HepG2 (cell line): ENCODE data around the gene ZNF141.

Experiments
- CAMTA2 ChIP-seq: sonication (generic); formaldehyde crosslinking; IDR thresholded peaks from 2 replicates; pipeline ENCODE4 v1.4.0; 2020; ENCODE audit warnings: mild to moderate bottlenecking, missing genetic modification reagents, borderline replicate concordance
- EP300 ChIP-seq, 3 experiments: sonication (generic) in 1 of 3; formaldehyde crosslinking in 1 of 3; IDR thresholded peaks; 2 replicates each; pipeline versions ENCODE4 v1.5.1 to v1.6.1; 2011 to 2020; ENCODE audit warnings: low read depth in 2 of 3, low read length in 2 of 3, borderline replicate concordance in 1 of 3, improper control_type of control experiment in 1 of 3, mild to moderate bottlenecking in 1 of 3, missing genetic modification reagents in 1 of 3, moderate library complexity in 1 of 3
- FOXK1 ChIP-seq: sonication (generic); formaldehyde crosslinking; IDR thresholded peaks from 2 replicates; pipeline ENCODE4 v1.4.0; 2020; ENCODE audit warnings: low read depth, missing genetic modification reagents, borderline replicate concordance
- RFXANK ChIP-seq: IDR thresholded peaks from 2 replicates; pipeline ENCODE4 v1.6.1; 2016
- U2AF1 ChIP-seq: fragments of 200-400 bp; formaldehyde crosslinking; optimal IDR thresholded peaks from 2 replicates; pipeline ENCODE3; 2017; ENCODE audit warnings: mild to moderate bottlenecking, low read depth, low read length
- ZFX ChIP-seq: sonication (generic); formaldehyde crosslinking; IDR thresholded peaks from 2 replicates; pipeline ENCODE4 v1.4.0; 2020; ENCODE audit warnings: mild to moderate bottlenecking, low read depth, missing genetic modification reagents, moderate library complexity
- ZNF607 ChIP-seq: sonication (generic); formaldehyde crosslinking; IDR thresholded peaks from 2 replicates; pipeline ENCODE4 v1.5.1; 2020; ENCODE audit warnings: missing genetic modification reagents, mild to moderate bottlenecking, borderline replicate concordance
- ZNF788 ChIP-seq: sonication (generic); formaldehyde crosslinking; IDR thresholded peaks from 2 replicates; pipeline ENCODE4 v1.5.0; 2020; ENCODE audit warnings: mild to moderate bottlenecking, missing genetic modification reagents, borderline replicate concordance
- TF ChIP-seq, protein P1 (sequence below), 2 experiments: fragments of 450-650 bp in 1 of 2; sonication (generic) in 1 of 2; formaldehyde crosslinking in 1 of 2; IDR thresholded peaks; 2 replicates each; pipeline versions ENCODE4 v1.6.1 to v1.8.0; 2016 to 2022; ENCODE audit warnings: antibody characterized with exemption in 1 of 2, mild to moderate bottlenecking in 1 of 2, missing genetic modification reagents in 1 of 2

DNA sequence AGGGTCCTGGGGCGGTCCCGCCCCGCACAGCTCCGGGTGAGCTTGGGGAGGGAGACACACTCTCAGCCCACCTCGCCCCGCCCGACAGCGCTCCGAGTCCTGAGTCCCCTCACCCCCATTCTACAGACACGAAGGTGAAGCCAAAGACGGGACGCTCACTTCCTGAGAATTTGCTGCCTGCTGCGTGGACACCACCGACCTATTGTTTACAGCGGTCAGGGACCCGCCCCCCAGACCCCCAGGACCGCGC, 796 bp upstream of the ZNF141 start:
- TF ChIP-seq EP300 (IDR thresholded peaks at IDR 0.05; ENCODE audit: low read depth in 2 of 2, low read length in 2 of 2) (no peak), EP300 (CRISPR knock-in tag; IDR thresholded peaks at IDR 0.05; ENCODE audit: borderline replicate concordance) (no peak), CAMTA2 (CRISPR knock-in tag) (no peak), FOXK1 (CRISPR knock-in tag) (no peak), RFXANK (CRISPR knock-in tag) (no peak), ZNF607 (CRISPR knock-in tag) (no peak), ZNF788 (CRISPR knock-in tag) (no peak), ZFX (CRISPR knock-in tag) (no peak), U2AF1 (no peak)
- TF ChIP-seq, protein P1, sequence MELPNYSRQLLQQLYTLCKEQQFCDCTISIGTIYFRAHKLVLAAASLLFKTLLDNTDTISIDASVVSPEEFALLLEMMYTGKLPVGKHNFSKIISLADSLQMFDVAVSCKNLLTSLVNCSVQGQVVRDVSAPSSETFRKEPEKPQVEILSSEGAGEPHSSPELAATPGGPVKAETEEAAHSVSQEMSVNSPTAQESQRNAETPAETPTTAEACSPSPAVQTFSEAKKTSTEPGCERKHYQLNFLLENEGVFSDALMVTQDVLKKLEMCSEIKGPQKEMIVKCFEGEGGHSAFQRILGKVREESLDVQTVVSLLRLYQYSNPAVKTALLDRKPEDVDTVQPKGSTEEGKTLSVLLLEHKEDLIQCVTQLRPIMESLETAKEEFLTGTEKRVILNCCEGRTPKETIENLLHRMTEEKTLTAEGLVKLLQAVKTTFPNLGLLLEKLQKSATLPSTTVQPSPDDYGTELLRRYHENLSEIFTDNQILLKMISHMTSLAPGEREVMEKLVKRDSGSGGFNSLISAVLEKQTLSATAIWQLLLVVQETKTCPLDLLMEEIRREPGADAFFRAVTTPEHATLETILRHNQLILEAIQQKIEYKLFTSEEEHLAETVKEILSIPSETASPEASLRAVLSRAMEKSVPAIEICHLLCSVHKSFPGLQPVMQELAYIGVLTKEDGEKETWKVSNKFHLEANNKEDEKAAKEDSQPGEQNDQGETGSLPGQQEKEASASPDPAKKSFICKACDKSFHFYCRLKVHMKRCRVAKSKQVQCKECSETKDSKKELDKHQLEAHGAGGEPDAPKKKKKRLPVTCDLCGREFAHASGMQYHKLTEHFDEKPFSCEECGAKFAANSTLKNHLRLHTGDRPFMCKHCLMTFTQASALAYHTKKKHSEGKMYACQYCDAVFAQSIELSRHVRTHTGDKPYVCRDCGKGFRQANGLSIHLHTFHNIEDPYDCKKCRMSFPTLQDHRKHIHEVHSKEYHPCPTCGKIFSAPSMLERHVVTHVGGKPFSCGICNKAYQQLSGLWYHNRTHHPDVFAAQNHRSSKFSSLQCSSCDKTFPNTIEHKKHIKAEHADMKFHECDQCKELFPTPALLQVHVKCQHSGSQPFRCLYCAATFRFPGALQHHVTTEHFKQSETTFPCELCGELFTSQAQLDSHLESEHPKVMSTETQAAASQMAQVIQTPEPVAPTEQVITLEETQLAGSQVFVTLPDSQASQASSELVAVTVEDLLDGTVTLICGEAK (IDR thresholded peaks at IDR 0.05): no peak
- TF ChIP-seq, protein P1 (CRISPR knock-in tag; IDR thresholded peaks at IDR 0.05): no peak
